ENCODE data around the gene TMEM267. TPM values are rescaled to one million over a fixed set of nuclear protein-coding genes. Genes with fewer than 3 reads are reported as not detected.

The TMEM267 gene
- total RNA-seq, 1 experiment from 2014 or later, result 17.5 TPM

- DNase-seq (ENCODE audit: low read depth, low spot score) (no peak), ATAC-seq (no peak)
- Histone ChIP-seq H2AFZ (ENCODE audit: low read depth, low read length, poor library complexity, severe bottlenecking) (no peak overlapping the region), H3K36me3 (ENCODE audit: control insufficient read depth in 1 of 2, insufficient read depth in 2 of 2, low read length in 2 of 2) (peaks cover 2 to 5% of the 10 kb centered on the region in 2 experiments; a peak in 2 of 4 replicates), H3K27ac (ENCODE audit: low read depth, low read length) (no peak overlapping the region), H3K4me2 (ENCODE audit: low read length) (no peak overlapping the region), H3K27me3 (ENCODE audit: insufficient read depth, low read length) (no peaks in the 10 kb centered on the region), H3K9me2 (ENCODE audit: insufficient read depth) (no peaks in the 10 kb centered on the region), H4K20me1 (ENCODE audit: insufficient read depth) (no peaks in the 10 kb centered on the region), H3K79me2 (ENCODE audit: insufficient read depth, low read length) (no peaks in the 10 kb centered on the region), H3K4me1 (ENCODE audit: control insufficient read depth in 1 of 2, insufficient read depth in 2 of 2, low read length in 2 of 2) (no peaks in the 10 kb centered on the region), H3K9ac (ENCODE audit: low read length) (no peak overlapping the region), H3K4me3 (replicated peaks in 1 of 2; ENCODE audit: low read depth in 1 of 2, low read length in 2 of 2) (no peak overlapping the region), H3K9me3 (ENCODE audit: control insufficient read depth in 1 of 2, insufficient read depth in 1 of 2, low read depth in 1 of 2, low read length in 2 of 2) (no peaks in the 10 kb centered on the region)
- intact Hi-C loops (cut with micrococcal nuclease), result no loop called here
- ChIA-PET POLR2A (interaction anchor here (1.7 kb wide), 1 partner anchor 14 kb away, joined by 3 read pairs; no protein-coding TSS in a partner anchor), CTCF (interaction anchor here (1.4 kb wide), 1 partner anchor 14 kb away, joined by 5 read pairs; the partner anchor contains the start of gene TMEM267), RAD21 (ENCODE audit: low non-redundant PET in 1 of 2, low total read pairs in 2 of 2, uncharacterized antibody in 2 of 2, unreplicated experiment in 2 of 2) (no interaction called here)
- TF ChIP-seq YY1 (IDR thresholded peaks at IDR 0.05; ENCODE audit: extremely low read depth, insufficient replicate concordance, low read depth, low read length) (no peak), RAD21 (IDR thresholded peaks at IDR 0.05; ENCODE audit: low read depth) (no peak), CBX3 (IDR thresholded peaks at IDR 0.05; ENCODE audit: low read depth) (no peak)
- no TSS peak for BruUV-seq (replicated peaks)
Observed at GRCh38 chr5:43498581-43498980, 14.9 kb upstream of the TMEM267 start.

GRCh38 chr5:43497311-43498104, 13.8 kb upstream of the TMEM267 start:
- no peak overlapping the region for H3K9ac ChIP-seq (ENCODE audit: low read length)
- ChIA-PET RAD21 (ENCODE audit: low non-redundant PET in 1 of 2, low total read pairs in 2 of 2, uncharacterized antibody in 2 of 2, unreplicated experiment in 2 of 2) (no interaction called here), CTCF (interaction anchor here (1.3 kb wide), 1 partner anchor 13 kb away, joined by 6 read pairs; the partner anchor contains the start of gene TMEM267), POLR2A (interaction anchor here (1.7 kb wide), 1 partner anchor 13 kb away, joined by 3 read pairs; no protein-coding TSS in a partner anchor)
- BruUV-seq (replicated peaks), result no TSS peak
- no peaks in the 10 kb centered on the region for H3K9me3 ChIP-seq (ENCODE audit: control insufficient read depth in 1 of 2, insufficient read depth in 1 of 2, low read depth in 1 of 2, low read length in 2 of 2)
- ATAC-seq (no peak), DNase-seq (ENCODE audit: low read depth, low spot score) (no peak)
- no peak overlapping the region for H2AFZ ChIP-seq (ENCODE audit: low read depth, low read length, poor library complexity, severe bottlenecking)
- H3K27me3 ChIP-seq (ENCODE audit: insufficient read depth, low read length), result no peaks in the 10 kb centered on the region
- H3K36me3 ChIP-seq (ENCODE audit: control insufficient read depth in 1 of 2, insufficient read depth in 2 of 2, low read length in 2 of 2), result peaks cover 5% of the 10 kb centered on the region in 2 experiments; a peak in 2 of 4 replicates
- no peaks in the 10 kb centered on the region for H3K4me1 ChIP-seq (ENCODE audit: control insufficient read depth in 1 of 2, insufficient read depth in 2 of 2, low read length in 2 of 2)
- intact Hi-C loops (cut with micrococcal nuclease), result no loop called here
- H3K4me3 ChIP-seq (replicated peaks in 1 of 2; ENCODE audit: low read depth in 1 of 2, low read length in 2 of 2), result no peak overlapping the region
- no peaks in the 10 kb centered on the region for H3K9me2 ChIP-seq (ENCODE audit: insufficient read depth)
- H4K20me1 ChIP-seq (ENCODE audit: insufficient read depth), result no peaks in the 10 kb centered on the region
- no peaks in the 10 kb centered on the region for H3K79me2 ChIP-seq (ENCODE audit: insufficient read depth, low read length)
- no peak overlapping the region for H3K4me2 ChIP-seq (ENCODE audit: low read length)
- TF ChIP-seq SIN3A (IDR thresholded peaks at IDR 0.05; ENCODE audit: low read depth) (no peak), CTCF (IDR thresholded peaks at IDR 0.05 in 2 of 3, conservative IDR thresholded peaks at IDR 0.05 in 1 of 3; ENCODE audit: borderline replicate concordance in 1 of 3, insufficient read depth in 1 of 3, low read depth in 2 of 3, low read length in 2 of 3) (no peak), SP1 (IDR thresholded peaks at IDR 0.05; ENCODE audit: low read depth) (no peak), YY1 (IDR thresholded peaks at IDR 0.05; ENCODE audit: extremely low read depth, insufficient replicate concordance, low read depth, low read length) (no peak), TCF7L2 (IDR thresholded peaks at IDR 0.05; ENCODE audit: borderline replicate concordance, extremely low read depth, insufficient read depth, insufficient read length) (no peak), CEBPB (IDR thresholded peaks at IDR 0.05; ENCODE audit: low read depth) (no peak), ELF1 (IDR thresholded peaks at IDR 0.05; ENCODE audit: borderline replicate concordance, low read depth) (no peak), POLR2AphosphoS5 (IDR thresholded peaks at IDR 0.05; ENCODE audit: low read depth, low read length) (no peak), ZNF274 (IDR thresholded peaks at IDR 0.05; ENCODE audit: low read depth, low read length) (no peak), EZH2 (IDR thresholded peaks at IDR 0.05) (no peak), ZFX (IDR thresholded peaks at IDR 0.05) (no peak), SRF (IDR thresholded peaks at IDR 0.05; ENCODE audit: low read depth) (no peak), FOSL1 (IDR thresholded peaks at IDR 0.05; ENCODE audit: low read depth) (no peak)
- no peak overlapping the region for H3K27ac ChIP-seq (ENCODE audit: low read depth, low read length)

All from HCT116 (cell line).